HCT116 (cell line): Measurements from ENCODE around the gene SETD3. TPM values are rescaled to one million over a fixed set of nuclear protein-coding genes. Genes with fewer than 3 reads are reported as not detected.

Experiments used
- ATAC-seq: fragments of 200-7000 bp; cut with Tn5 transposase; 2 replicates; pipeline ENCODE4 v1.9.1; 2020; ENCODE audit warnings: mild to moderate bottlenecking, moderate library complexity
- BruUV-seq: library from RNA; stranded (reverse); fragments of 400-500 nt; replicated peaks from 2 replicates; lab custom pipeline; 2021; lab: Mats Ljungman, UMichigan
- CTCF ChIA-PET: fragments of 300-600 bp; sonication (Branson Sonifier 250); formaldehyde crosslinking; loops from one replicate; lab custom pipeline; 2021; ENCODE audit warnings: antibody characterized with exemption; lab: Charles Lee
- POLR2A ChIA-PET: fragments of 300-600, 350-600 bp; sonication (Branson Sonifier 250); formaldehyde crosslinking; loops from one replicate; lab custom pipeline; 2021; ENCODE audit warnings: antibody characterized with exemption; lab: Charles Lee
- RAD21 ChIA-PET, 2 experiments: fragments of 300-600 bp; sonication (Branson Sonifier 250); formaldehyde crosslinking; loops; one replicate each; lab custom pipeline; 2023; ENCODE audit warnings: low total read pairs in 2 of 2; ENCODE audit not compliant: uncharacterized antibody in 2 of 2, unreplicated experiment in 2 of 2, low non-redundant PET in 1 of 2; lab: Charles Lee
- DNase-seq: peaks from one replicate; pipeline ENCODE4 v3.0.0-alpha.2; 2010; ENCODE audit warnings: low read depth, low spot score
- H2AFZ ChIP-seq: fragments of 200-600 bp; shearing (Covaris generic), sonication (generic); 2 replicates; pipeline ENCODE4 v1.6.1; 2017; ENCODE audit warnings: low read depth, mixed run types, mixed read lengths, antibody characterized with exemption, low read length; ENCODE audit not compliant: poor library complexity, severe bottlenecking
- H3K27ac ChIP-seq: 2 replicates; pipeline ENCODE4 v1.5.1; 2012; ENCODE audit warnings: low read depth, low read length
- H3K27me3 ChIP-seq: fragments of 200-600 bp; sonication (generic); 2 replicates; pipeline ENCODE4 v1.6.1; 2016; ENCODE audit warnings: mixed run types, low read length, mixed read lengths; ENCODE audit not compliant: insufficient read depth
- H3K36me3 ChIP-seq, 2 experiments: fragments of 200-500 bp in 1 of 2; fragments of 200-600 bp in 1 of 2; sonication (Bioruptor generic) in 1 of 2; sonication (generic) in 1 of 2; 2 replicates each; pipeline versions ENCODE4 v1.5.1 to v1.6.1; 2014 to 2016; ENCODE audit warnings: low read length in 2 of 2, inconsistent platforms in 1 of 2, mixed read lengths in 1 of 2, mixed run types in 1 of 2; ENCODE audit not compliant: insufficient read depth in 2 of 2, control insufficient read depth in 1 of 2
- H3K4me1 ChIP-seq, 2 experiments: fragments of 200-600 bp in 1 of 2; sonication (generic) in 1 of 2; 2 replicates each; pipeline versions ENCODE4 v1.5.1 to v1.6.1; 2012 to 2017; ENCODE audit warnings: low read length in 2 of 2, inconsistent platforms in 1 of 2, mild to moderate bottlenecking in 1 of 2, mixed read lengths in 1 of 2, mixed run types in 1 of 2, moderate library complexity in 1 of 2; ENCODE audit not compliant: insufficient read depth in 2 of 2, control insufficient read depth in 1 of 2
- H3K4me2 ChIP-seq: fragments of 200-600 bp; sonication (generic); 2 replicates; pipeline ENCODE4 v1.6.1; 2017; ENCODE audit warnings: mixed run types, low read length, mixed read lengths
- H3K4me3 ChIP-seq, 2 experiments: fragments of 200-600 bp in 1 of 2; sonication (generic) in 1 of 2; replicated peaks in 1 of 2; 2 replicates each; pipeline ENCODE4 v1.5.1; 2011 to 2016; ENCODE audit warnings: low read length in 2 of 2, control low read depth in 1 of 2, low read depth in 1 of 2, mild to moderate bottlenecking in 1 of 2, mixed read lengths in 1 of 2, mixed run types in 1 of 2
- H3K79me2 ChIP-seq: fragments of 200-600 bp; sonication (generic); 2 replicates; pipeline ENCODE4 v1.6.1; 2017; ENCODE audit warnings: mild to moderate bottlenecking, mixed run types, low read length, moderate library complexity, mixed read lengths; ENCODE audit not compliant: insufficient read depth
- H3K9ac ChIP-seq: fragments of 200-600 bp; sonication (generic); 2 replicates; pipeline ENCODE4 v1.6.1; 2016; ENCODE audit warnings: low read length, mixed read lengths
- H3K9me2 ChIP-seq: fragments of 200-600 bp; sonication (generic), shearing (Covaris generic); 2 replicates; pipeline ENCODE4 v1.6.1; 2017; ENCODE audit warnings: mixed run types, mild to moderate bottlenecking, moderate library complexity; ENCODE audit not compliant: insufficient read depth
- H3K9me3 ChIP-seq, 2 experiments: fragments of 200-500 bp in 1 of 2; fragments of 200-600 bp in 1 of 2; sonication (Bioruptor generic) in 1 of 2; sonication (generic) in 1 of 2; 2 replicates each; pipeline ENCODE4 v1.6.1; 2014 to 2017; ENCODE audit warnings: low read length in 2 of 2, mixed read lengths in 2 of 2, inconsistent platforms in 1 of 2, low read depth in 1 of 2, mild to moderate bottlenecking in 1 of 2, mixed run types in 1 of 2, moderate library complexity in 1 of 2; ENCODE audit not compliant: control insufficient read depth in 1 of 2, insufficient read depth in 1 of 2
- H4K20me1 ChIP-seq: fragments of 200-600 bp; sonication (generic), shearing (Covaris generic); 2 replicates; pipeline ENCODE4 v1.6.1; 2017; ENCODE audit warnings: mixed run types, mild to moderate bottlenecking, moderate library complexity; ENCODE audit not compliant: insufficient read depth
- CEBPB ChIP-seq: IDR thresholded peaks from 2 replicates; pipeline ENCODE4 v1.6.1; 2012; ENCODE audit warnings: low read depth
- EZH2phosphoT487 ChIP-seq: fragments of 200-600 bp; IDR thresholded peaks from 2 replicates; pipeline ENCODE4 v1.6.1; 2018; ENCODE audit warnings: antibody characterized with exemption, borderline replicate concordance
- POLR2A ChIP-seq: IDR thresholded peaks from 2 replicates; pipeline ENCODE4 v1.7.0; 2011; ENCODE audit warnings: borderline replicate concordance; ENCODE audit not compliant: insufficient read depth, insufficient read length; ENCODE audit errors: extremely low read depth
- REST ChIP-seq: IDR thresholded peaks from 2 replicates; pipeline ENCODE4 v1.6.1; 2012; ENCODE audit warnings: low read depth
- ZFX ChIP-seq: fragments of 450-650 bp; IDR thresholded peaks from 2 replicates; pipeline ENCODE4 v1.6.1; 2017
- ZNF274 ChIP-seq: fragments of 200-500 bp; sonication (Bioruptor generic); IDR thresholded peaks from 2 replicates; pipeline ENCODE4 v1.6.1; 2014; ENCODE audit warnings: mild to moderate bottlenecking, low read depth, low read length, inconsistent platforms
- intact Hi-C: fragments of 100-400 bp; cut with micrococcal nuclease; formaldehyde crosslinking; loops from 2 replicates; pipeline ENCODE4 v1.10.0; 2022
- total RNA-seq: library from RNA; stranded (reverse); gene quantifications from one replicate; pipeline ENCODE4 v1.2.1, GENCODE V29; 2021; ENCODE audit not compliant: unreplicated experiment

Gene SETD3
- total RNA-seq, 1 experiment from 2014 or later: 46.6 TPM

GRCh38 chr14:99515301-99516155, 34.9 kb upstream of the SETD3 start:
- no peak overlapping the region for H2AFZ ChIP-seq
- TF ChIP-seq CEBPB (no peak), EZH2phosphoT487 (no peak), POLR2A (no peak), REST (no peak), ZFX (no peak), ZNF274 (no peak)
- no peak overlapping the region for H3K27ac ChIP-seq
- peaks cover 0 to 7% of the 10 kb centered on the region in 2 experiments; a peak in 1 of 4 replicates for H3K36me3 ChIP-seq
- no peaks in the 10 kb centered on the region for H3K27me3 ChIP-seq
- DNase-seq: no peak
- ChIA-PET CTCF (no interaction called here), POLR2A (no interaction called here), RAD21 (no interaction called here)
- ATAC-seq: no peak
- H4K20me1 ChIP-seq: no peaks in the 10 kb centered on the region
- H3K9me3 ChIP-seq: no peaks in the 10 kb centered on the region
- H3K9me2 ChIP-seq: no peaks in the 10 kb centered on the region
- intact Hi-C loops: no loop called here
- no peak overlapping the region for H3K4me2 ChIP-seq
- BruUV-seq: no TSS peak
- H3K4me3 ChIP-seq: no peak overlapping the region
- no peak overlapping the region for H3K9ac ChIP-seq
- H3K79me2 ChIP-seq: peaks cover 4% of the 10 kb centered on the region; the same call in 1 of the 2 replicates
- no peaks in the 10 kb centered on the region; a peak in 2 of 4 replicates for H3K4me1 ChIP-seq
